ENCODE results near the gene UBL5. TPM values are rescaled to one million over a fixed set of nuclear protein-coding genes. Genes with fewer than 3 reads are reported as not detected.

UBL5 gene
- 721 and 932 TPM in 2 replicates for total RNA-seq

DNA sequence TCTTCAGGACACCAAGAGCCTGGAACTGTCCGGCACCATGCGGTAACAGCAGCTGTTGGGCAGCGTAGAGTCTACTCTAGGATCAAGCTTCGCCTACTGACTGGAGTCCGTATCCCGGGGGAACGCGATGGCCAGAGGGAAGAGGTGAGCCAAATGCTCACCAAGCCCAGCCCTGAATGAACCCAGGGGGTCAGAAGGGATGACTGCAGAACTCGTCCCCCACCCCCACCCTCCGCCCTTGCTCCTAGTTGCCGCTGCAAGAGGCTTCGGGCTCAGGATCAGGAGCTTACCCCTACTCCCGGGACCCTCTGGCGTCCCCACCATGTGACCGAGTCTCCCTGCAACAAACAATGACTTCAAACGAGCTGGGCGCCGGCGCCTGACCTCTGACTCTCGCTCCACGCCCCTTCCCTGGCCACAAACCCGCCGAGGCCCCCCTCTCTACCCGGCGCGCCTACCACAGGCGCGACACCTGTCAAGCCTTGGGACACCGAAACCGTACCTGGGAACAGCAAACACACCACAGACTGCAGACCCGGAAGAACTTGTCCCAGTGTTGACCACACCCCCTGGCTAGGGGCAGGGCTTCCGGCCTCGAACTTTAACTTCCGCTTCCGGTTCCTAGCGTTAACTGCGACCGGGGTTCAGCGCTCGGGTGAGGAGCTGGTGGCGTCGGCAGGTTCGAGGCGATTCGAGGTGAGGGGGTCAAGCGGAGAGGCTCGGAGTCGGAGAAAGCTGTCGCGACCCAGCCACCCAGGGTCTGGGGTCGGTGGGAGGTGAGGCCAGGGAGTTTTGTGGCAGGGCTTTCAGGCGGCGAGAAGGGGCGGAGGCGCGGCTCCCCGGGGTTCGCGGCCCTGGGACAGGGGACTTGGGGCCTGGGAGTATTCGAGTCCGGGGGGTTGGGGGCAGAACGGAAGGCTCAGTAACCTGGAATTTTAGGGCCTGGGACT lies at the start of gene UBL5:
UBL5 (plus strand) TSS at position 630 of the 950 bp plus-strand sequence. CDS start 420 bp downstream, outside the sequence.

DNA sequence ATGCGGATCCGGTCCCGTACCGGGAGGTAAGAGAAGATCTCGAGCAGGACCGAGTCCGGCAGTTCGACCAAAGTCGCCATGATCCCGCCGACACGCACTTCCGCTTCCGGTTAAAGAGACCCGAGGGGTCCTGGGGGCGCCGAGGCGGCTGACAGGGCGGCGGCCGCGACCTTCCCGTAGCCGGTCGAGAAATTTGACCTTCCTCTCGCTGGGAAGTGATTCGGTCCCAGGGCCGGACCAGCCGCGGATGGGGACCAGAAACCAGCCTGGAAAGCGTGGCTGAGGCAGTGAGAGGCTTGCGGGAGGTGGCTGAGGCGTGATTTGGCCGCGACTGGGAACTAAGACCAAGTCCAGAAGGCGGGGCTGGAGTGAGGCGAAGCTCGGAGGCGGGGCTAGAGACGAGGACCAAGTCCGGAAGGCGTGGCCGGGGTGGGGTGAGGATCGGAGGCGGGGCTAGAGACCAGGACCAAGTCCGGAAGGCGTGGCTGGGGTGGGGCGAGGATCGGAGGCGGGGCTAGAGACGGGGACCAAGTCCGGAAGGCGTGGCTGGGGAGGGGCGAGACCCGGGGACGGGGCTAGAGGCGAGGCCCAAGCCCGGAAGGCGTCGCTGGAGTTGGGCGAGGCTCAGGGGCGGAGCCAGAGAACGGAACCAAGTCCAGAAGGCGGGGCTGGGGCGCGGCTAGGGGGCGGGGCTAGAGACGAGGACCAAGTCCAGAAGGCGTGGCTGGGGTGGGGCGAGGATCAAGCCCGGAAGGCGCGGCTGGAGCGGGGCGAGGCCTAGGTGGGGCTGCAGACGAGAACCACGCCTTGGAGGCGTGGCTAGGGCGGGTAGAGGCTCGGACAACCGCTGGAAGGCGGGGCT lies 8.8 kb upstream of the UBL5 start, which contains the start of gene FBXL12:
FBXL12 (minus strand) TSS at position 346 of the 862 bp plus-strand sequence; CDS start at position 80, 266 bp downstream.

DNA sequence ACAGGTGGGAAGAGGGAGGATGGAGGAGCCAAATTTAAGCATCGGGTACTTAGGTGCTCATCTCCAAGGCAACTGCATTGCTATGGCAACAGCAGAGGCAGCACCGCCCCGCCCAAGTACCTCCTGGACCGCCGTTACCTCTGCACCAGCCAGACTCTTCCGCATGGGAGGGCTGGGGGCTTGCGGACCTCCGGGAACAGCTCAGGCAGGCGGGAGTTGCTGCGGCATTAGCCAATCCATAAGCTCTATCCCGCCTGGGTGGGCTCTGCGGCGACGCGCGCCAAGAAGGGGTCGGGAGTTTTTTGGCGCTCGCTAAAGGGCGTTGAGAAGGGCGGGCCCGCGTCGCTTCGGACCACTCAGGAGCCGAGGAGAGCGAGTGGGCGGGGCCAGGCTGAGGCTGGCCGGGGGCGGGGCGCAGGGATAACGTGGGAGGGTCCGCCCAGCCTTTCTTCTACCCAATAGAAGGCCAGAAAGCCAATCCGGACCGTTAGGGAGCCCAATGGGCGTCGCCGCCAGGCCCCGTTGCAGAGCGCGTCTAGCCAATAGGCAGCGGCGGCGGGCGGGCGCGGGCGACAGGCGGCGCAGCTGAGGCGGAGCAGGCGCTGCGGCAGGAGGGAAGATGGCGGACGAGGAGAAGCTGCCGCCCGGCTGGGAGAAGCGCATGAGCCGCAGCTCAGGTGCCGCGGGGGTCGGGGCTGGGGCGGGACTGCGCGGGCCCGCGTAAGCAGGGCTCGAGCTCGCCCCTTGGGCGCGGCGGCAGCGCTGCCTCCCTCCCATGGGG lies 7.2 kb downstream of the UBL5 start, which contains the start of gene PIN1:
PIN1 (plus strand) TSS at position 593 of the 781 bp plus-strand sequence; CDS start at position 620, 27 bp downstream.

Other genes with a start within 250 kb of the UBL5 start
- 31.3 and 32.7 TPM in 2 replicates for gene ZNF121, start 243.4 kb upstream of the UBL5 start, total RNA-seq
- gene ZNF561, start 206.7 kb upstream of the UBL5 start, total RNA-seq = 21.8 and 37.2 TPM in 2 replicates
- gene ZNF562, start 152.8 kb upstream of the UBL5 start, total RNA-seq = 22.4 and 28.8 TPM in 2 replicates
- 4.7 and 6.9 TPM in 2 replicates for gene ZNF846, start 59.2 kb upstream of the UBL5 start, total RNA-seq
- 21.2 and 25.3 TPM in 2 replicates for gene FBXL12, start 8.8 kb upstream of the UBL5 start, total RNA-seq
- 112 and 144 TPM in 2 replicates for gene PIN1, start 7.4 kb downstream of the UBL5 start, total RNA-seq
- 4.3 and 4.5 TPM in 2 replicates for gene OLFM2, start 108.6 kb downstream of the UBL5 start, total RNA-seq
- 1.8 and 3.7 TPM in 2 replicates for gene COL5A3, start 182.6 kb downstream of the UBL5 start, total RNA-seq
- not detected in 2 replicates for gene RDH8, start 185.6 kb downstream of the UBL5 start, total RNA-seq